DMS53 (cell line): ENCODE data around the gene CDYL2.
"Not testable (repeated sequence)": the region's sequence is repeated elsewhere in the genome, so short reads cannot be mapped to it uniquely, and the experiment has no call there.

Experiments
- DNase-seq: peaks from one replicate; lab custom pipeline; 2025; lab: John Stamatoyannopoulos, UW

The CDYL2 gene

DNA sequence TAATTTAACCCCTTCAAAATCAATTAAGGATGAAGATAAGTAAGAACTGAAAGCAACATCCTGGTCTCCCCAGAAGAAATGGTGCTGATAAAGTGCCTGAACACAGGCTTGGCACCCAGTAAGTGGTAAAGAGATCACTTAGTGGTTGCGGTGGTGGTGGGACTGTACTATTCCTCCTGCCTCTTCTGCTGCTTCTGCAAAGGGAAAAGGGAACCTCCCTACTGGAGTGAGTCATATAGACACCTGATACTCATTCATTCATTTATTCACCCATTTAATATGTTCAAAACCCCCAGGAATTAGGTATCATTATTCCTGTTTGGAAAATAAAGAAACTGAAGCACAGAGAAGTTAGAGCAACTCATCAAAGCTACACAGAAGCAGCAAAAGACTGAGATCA, 60.6 kb downstream of the CDYL2 start:
- peak; percentile 3 for DNase-seq

DNA sequence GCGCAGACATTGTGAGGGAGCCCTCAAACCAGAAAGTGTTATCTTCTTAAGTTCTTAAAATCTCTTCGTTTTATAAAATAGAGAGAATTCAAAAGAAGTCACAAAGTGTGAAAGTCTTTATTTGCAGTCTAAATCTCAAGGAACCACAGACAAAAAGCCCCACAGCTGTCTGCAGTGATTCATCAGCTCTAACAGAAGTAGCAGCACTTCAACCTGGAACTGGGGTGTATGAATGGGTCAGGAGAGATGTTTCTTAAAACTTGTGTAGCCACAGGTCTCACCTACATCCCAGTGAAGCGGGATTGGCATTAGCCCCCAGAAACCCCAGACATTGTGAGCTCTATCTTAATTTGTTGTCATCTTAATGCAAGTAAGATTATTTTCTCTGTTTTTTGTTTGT, 61.1 kb downstream of the CDYL2 start:
- peak; percentile 4 for DNase-seq

DNA sequence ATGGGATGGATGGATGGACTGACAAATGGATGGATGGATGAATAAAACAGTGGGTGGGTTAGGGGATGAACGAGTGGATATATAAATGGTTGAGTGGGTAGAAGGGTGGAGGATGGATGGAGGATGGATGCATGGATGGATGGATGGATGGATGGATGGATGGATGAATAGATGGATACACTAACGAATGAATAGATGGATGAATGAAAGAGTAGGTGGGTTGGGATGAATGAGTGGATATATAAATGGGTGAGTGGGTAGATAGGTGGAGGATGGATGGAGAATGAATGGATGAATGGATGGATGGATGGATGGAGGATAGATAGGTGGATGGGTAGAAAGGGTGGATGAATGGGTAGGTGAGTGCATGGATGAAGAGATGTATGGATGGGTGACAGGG, 62.1 kb downstream of the CDYL2 start:
- DNase-seq = no peak

DNA sequence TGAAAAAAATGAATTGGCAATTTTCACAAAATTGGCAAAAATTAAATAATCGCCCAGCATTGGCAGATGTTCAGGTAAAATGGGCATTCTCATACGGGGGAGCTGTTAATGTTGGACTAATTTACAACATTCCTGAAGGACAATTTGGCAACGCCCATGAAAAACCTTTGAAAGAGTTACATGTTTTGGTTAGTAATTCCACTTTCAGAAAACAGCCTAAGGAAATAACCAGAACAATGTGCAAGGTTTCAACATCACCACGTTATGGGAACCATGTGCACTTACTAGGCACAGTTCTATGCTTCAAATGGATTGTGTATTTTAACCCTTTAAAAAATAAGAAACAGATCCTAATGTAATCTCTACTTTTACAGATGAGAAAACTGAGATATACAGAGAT, 62.7 kb downstream of the CDYL2 start:
- no peak for DNase-seq

DNA sequence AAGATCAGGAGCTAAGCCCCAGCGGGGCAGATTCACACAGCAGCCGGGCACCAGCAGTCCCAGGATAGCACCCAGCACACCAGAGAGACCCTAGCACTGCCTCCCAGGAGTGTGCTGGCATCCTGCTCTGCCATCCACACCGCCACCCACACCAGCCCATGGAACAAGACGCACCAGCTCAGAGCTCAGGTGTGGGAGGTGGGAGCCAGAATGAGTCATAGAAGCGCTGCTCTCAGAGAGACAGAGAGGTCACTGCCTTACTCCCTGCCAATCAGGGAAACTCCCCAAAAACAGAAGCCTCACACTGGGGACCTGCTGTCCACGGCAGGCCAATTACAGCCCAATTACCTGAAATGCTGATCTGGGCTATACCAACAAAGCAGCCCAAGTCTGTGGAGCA, 64.9 kb downstream of the CDYL2 start:
- no peak for DNase-seq

DNA sequence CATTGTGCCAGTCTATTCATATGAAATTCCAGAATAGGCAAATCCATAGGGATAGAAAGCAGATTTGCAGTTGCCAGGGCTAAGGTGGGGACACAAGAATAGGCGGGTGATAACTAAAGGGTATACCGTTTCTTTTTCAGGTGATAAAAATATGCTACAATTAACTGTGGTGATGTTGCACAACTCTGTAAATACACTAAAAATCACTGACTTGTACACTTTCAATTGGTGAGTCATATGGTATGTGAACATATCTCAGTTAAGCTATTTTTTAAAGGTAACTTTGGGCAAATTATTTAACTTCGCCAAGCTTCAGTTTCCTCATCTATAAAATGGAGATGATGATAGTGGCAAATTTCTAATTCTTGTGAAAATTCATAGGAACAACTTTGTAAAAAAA, 65.9 kb downstream of the CDYL2 start:
- DNase-seq = no peak

DNA sequence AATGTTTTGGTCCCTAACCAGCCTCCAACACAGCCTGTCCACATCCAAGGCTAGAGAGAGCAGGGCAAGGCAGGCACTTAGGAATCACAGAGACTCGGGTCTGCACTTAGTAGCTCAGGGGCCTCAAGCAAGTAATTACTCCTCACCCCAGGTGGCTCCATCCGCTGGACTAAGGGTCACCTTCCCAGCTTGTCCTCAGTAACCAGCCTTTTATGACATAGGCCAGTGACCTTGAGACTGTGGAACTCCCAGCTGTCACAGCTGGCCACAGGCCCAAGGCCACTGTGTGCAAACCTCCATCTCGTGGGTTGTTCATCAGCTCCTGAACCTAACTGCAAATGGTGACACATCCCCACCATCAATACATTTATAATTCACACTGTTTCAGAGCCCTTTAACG, 68.6 kb downstream of the CDYL2 start:
- no peak for DNase-seq

DNA sequence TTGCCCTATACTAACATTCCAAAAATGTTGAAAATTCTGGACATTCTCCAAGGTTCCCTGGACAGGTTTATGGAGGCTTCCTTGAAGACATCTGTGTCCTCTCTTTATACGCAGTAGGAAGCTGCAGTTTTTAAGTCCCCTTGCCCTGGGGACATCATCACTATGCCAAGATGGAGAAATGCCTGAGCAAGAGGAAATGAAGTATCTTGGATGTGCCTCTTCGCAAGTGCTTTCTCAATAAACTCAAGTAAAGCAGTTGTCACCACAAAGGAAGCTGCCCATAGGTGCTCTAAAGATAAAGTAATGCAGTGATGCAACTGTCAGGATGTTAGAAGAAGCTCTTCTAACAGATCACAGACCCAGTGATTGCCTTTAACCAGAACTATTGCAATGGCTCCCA, 71.0 kb downstream of the CDYL2 start:
- DNase-seq = no peak

DNA sequence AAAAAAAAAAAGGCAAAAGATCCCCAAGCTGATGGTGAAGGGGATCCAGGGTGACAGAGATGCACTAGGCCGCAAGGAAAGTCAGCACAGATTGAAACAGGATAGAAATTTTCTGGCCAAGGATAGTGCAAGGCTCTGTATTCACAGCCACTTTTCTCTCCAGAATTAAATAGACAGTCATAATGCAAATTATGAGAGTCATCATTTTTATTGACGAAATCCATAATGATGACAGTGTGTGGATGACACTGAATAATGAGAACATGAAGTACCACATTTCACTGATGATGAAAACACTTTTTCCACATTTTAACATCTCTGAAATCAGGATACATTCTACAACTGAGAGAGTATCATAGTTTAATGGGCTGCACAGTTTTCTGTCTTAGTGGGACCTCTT, 72.5 kb downstream of the CDYL2 start:
- DNase-seq = no peak

DNA sequence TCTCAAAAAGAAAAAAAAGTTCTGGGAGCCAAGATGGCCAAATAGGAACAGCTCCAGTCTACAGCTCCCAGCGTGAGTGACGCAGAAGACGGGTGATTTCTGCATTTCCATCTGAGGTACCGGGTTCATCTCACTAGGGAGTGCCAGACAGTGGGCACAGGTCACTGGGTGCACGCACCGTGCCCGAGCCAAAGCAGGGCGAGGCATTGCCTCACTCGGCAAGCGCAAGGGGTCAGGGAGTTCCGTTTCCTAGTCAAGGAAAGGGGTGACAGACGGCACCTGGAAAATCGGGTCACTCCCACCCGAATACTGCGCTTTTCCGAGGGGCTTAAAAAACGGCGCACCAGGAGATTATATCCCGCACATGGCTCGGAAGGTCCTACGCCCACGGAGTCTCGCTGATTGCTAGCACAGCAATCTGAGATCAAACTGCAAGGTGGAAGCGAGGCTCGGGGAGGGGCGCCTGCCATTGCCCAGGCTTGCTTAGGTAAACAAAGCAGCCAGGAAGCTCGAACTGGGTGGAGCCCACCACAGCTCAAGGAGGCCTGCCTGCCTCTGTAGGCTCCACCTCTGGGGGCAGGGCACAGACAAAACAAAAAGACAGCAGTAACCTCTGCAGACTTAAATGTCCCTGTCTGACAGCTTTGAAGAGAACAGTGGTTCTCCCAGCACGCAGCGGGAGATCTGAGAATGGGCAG, 77.2 kb downstream of the CDYL2 start:
- DNase-seq = not testable (repeated sequence)

DNA sequence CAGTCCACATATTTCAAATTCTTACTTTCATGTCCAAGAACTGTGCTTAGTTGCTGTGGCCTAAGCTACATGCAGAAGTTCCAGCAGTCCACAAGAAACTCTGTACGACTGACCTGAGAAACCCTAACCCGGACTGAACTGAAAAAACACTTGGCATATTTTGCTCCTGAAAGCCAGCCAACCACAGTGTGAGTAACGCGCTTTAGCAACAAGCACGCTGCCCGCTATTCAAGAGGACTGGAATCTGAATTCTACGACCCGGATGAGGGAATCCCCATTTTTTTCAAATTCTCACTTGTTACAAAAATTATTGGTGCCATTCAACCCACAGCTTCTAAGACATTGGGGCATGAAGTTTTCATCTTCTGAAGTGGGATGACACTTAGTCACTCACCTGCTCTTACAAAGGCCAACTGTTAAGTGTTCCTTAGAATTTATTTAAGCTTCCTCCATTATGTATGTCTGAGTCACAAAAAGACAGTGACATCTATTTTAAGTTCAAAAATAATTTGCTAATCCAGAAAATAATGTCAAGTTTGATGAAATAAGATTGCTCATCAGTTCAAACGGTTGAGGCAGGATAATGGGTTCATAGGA, 78.7 kb downstream of the CDYL2 start:
- no peak for DNase-seq

DNA sequence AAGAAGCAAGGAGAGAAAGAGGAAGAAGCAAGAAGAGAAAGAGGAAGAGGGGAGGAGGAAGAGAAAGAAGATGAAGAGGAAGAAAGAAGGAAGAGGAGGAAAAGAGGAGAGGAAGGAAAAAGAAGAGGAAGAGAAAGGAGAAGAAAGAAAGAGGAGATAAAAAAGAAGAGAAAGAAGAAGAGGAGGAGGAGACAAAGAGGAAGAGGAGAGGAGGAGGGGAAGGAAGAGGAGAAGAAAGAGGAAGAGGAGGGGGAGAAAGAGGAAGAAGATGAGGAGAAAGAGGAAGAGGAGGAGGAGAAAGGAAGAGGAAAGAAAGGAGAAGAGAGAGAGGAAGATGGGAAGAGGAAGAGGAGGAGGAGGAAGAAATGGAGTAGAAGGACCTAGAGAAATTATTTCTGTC, 80.4 kb downstream of the CDYL2 start:
- no peak for DNase-seq

DNA sequence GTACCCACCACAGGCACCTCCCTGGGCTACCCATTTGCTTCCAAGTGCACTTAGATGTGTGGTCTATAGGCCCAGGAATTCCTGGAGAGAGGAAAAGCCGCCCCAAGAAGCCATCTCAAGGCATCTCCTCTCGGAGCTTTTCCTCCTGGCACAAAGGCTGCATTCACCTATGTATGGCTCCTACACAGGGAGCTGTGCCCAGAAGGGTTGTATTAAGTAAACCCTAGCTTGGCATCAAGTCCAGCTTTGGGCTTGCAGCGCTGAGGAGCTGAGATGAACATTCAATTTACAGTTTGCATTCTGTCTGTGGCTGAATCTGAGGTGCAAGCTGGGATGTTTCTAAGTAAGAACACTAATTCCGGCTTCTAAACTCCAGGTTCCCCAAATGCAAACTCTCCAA, 81.3 kb downstream of the CDYL2 start:
- no peak for DNase-seq

DNA sequence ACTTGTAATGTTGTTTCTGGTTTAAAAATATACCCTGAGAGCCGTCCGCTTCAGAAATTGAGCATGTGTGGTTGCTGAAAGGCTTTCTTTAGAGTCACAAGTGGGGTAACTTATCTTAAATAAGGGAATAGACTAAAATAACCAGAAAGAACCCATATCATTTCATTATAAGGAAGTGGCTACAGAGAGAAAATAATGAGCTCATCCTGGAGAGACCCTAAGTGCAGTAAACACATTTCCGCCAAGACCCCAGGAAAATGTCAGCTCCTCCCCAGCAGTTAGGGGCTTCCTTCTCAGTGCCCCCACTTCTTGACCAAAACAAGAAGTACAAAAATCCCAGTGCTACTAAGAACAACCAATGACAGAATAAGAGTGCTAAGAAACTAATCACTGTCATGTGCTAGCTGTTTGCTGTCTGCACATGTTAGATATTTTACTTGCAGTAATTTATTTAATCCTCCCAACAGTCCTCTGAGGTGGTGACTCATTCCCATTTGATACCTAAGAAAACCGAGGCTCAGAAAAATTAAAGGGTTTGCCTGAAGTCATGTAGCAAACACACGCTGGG, 83.5 kb downstream of the CDYL2 start:
- DNase-seq = no peak

DNA sequence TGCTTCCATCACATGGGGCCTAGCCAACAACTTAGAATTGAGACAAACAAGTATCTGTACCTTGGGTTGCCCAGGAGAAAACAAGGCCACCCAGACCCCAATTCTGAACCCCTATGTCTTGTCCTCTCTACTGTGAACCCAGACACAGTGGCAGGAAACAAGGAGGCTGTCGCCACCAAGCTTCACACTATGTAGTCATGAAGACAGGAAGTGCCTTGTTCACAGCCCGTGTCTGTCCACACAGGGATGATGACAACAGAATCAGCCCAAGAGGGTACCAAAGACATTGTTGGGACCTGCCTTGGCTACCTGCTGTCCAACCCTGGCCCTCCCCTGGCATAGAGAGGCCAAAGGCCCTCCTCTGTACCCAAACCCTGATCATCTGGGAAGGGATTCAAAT, 84.8 kb downstream of the CDYL2 start:
- DNase-seq = no peak

DNA sequence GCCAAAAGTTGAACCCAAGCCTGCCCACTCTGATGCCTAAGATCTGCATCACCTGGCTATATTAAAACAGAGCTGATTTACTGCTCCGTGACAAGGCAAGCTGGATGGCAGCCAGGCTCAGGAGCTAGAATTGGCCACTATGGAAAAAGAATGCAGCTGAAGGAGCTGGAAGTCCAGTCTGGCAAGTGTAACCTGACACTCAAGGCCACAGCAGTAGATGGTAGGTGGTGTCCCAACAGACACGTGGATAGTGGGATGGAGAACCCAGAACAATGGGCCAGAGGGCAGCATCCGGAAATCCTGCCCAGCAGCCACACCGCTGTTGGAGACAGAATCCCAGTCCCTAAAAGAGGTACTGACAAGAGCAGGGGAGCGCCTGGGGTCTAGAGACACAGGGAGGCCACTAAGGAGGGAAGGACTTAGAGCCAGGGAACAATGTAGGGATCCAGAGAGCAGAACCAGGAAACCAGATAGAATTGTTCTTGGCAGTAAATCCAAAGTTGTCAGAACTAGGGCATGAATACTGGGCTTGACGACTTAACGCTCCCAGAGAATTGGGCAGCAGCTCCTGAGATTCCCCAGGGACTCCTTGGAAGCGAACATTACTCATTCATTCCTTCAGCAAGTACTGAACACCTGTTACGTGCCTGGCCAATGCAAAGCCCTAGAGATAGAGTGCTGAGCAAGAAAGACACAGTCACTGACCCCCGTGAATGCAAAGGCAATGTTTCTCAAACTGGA, 85.7 kb downstream of the CDYL2 start:
- peak; percentile 86 for DNase-seq

DNA sequence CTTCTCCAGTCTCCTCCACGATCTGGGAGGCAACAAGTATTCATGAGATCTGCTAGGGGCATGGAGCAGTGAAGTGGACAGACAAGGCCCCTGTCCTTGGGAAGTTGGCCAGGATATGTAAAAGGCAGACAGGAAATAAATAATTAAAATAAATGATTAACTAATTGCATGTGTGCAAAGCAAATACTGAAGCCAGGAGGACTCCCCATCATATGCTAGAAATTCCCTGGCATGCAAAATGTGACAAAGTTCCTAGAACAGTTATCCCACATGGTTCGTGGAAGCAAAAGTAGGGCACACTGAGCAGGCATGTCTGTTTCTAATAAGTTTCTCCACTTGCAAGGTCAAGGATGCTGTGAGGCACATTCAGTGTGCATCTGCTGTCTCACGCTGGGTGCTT, 86.8 kb downstream of the CDYL2 start:
- peak; percentile 22 for DNase-seq

DNA sequence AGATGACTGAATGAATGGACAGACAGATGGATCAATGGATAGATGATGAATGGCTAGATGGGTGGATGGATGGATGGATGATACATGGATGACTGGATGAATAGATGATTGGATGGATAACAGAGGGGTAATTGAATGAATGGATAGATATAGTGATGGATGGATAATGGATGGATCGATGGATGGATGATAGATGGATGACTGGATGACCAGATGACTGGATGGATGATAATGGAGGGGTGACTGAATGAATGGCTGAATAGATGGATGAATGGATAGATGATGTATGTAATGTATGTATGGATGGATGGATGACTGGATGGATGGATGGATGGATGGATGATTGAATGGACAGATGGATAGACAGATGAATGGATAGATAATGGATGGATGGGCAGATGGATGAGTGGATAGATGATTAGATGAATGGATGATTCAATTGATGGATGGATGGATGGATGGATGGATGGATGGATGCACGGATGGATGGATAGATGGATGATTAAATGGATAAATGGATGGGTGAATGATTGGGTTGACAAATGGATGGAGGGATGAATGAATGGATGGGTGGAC, 87.7 kb downstream of the CDYL2 start:
- no peak for DNase-seq

DNA sequence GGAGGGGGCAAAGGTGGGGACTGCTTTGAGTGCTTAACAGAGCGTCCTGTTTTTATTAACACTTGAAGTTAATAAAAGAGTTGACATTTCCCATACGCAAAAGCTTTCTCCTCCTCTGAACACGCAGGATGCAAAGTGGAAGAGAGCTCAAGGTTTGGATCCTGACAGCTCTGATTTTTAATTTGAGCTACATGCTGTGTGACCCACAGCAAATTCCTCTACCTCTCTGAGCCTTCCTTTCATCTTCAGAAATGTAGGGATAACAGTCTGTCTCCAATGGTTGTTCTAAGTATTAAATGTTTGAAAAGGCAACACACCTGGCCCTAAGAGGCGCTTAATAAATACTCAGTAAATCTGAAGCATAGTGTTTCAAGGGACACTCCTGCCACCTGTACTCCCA, 93.0 kb downstream of the CDYL2 start:
- DNase-seq = no peak

DNA sequence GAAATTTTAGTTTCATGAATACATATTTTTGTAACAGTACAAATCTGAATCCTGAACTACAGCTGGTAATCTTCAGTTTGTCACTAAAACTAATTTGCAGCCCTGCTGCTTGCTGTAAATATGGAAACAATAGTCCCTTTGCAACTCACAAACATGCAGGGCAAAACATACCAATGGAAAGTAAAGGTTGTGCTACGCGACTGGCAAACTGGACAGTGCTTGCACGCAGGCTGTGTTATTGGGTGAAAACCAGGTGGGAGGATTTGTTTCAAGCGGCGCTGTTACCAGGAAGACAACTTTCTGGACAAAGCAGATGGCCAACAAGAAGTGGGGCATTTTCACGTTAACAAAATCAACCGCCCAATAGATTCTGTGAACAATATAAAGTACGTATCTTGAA, 93.5 kb downstream of the CDYL2 start:
- no peak for DNase-seq

DNA sequence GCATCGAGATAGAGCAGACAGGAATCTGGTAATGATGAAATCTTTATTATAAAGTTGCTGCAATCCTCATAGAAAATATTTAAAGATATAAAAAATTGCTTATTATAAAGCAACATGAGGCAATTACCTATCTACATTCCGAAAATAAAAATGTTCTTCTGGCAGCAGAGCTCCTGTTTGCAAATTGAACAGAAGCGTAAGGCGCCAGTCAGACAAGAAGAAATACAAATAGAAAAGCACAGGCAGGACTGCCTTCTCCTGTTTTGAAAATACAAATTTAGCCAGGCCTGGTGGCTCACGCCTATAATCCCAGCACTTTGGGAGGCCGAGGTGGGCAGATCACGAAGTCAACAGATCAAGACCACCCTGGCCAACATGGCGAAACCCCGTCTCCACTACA, 95.6 kb downstream of the CDYL2 start:
- no peak for DNase-seq

DNA sequence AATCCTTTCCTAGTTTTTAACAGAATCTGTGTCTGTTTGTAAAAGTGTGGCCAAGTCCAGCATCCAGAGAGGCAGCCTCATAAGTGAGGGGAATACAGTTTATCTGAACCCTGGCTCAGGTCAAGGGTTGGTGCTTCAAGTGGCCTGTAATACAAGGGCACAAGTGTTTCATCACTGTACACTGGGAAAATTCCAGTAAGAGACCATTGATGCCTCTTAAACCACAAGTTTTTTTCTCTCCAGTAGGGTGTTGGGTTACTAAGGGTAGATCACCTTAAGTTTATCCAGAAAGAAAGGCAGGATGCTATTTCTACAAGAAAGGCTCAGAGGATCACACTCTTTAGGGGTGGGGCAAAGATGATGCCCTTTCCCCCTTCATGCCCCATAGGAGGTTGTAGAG, 96.7 kb downstream of the CDYL2 start:
- no peak for DNase-seq

DNA sequence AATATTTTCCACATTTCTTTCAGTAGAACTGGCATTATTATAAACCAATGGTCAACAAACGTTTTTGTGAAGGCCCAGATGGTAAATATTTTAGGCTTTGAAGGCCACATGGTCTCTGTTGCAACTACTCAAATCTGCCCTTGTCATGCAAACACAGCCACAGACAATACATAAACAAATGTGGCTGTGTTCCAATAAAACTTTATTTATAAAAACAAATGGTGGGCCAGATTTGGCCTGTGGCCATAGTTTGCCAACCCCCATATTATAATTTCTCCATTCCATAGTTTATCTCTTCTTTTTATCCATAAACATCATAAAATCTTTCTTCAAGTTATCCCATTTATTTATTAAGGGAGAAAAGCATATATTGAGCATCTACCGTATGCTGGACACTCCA, 98.8 kb downstream of the CDYL2 start:
- no peak for DNase-seq
